Calu3 (cell line): ENCODE data around the gene ACYP1. TPM values are rescaled to one million over a fixed set of nuclear protein-coding genes. Genes with fewer than 3 reads are reported as not detected.

Experiments used
- BruUV-seq: library from RNA; stranded (reverse); fragments of 400-500 nt; replicated peaks from 2 replicates; lab custom pipeline; 2021; lab: Mats Ljungman, UMichigan
- CTCF ChIA-PET: fragments of 300-600 bp; sonication (Branson Sonifier 250); formaldehyde crosslinking; loops from one replicate; lab custom pipeline; 2022; ENCODE audit warnings: antibody characterized with exemption; lab: Charles Lee
- DNase-seq: peaks from one replicate; pipeline ENCODE4 v3.0.0; 2022
- H3K27ac Mint-ChIP-seq: one replicate; pipeline ENCODE4 v1.8.0; 2022; ENCODE audit warnings: mixed read lengths; ENCODE audit not compliant: unreplicated experiment
- H3K27me3 Mint-ChIP-seq: one replicate; pipeline ENCODE4 v1.8.0; 2022; ENCODE audit warnings: mixed read lengths; ENCODE audit not compliant: unreplicated experiment
- H3K36me3 Mint-ChIP-seq: one replicate; pipeline ENCODE4 v1.8.0; 2022; ENCODE audit warnings: mild to moderate bottlenecking, moderate library complexity, mixed read lengths; ENCODE audit not compliant: insufficient read depth, unreplicated experiment
- H3K4me1 Mint-ChIP-seq: one replicate; pipeline ENCODE4 v1.8.0; 2022; ENCODE audit warnings: mild to moderate bottlenecking, low read depth, mixed read lengths; ENCODE audit not compliant: unreplicated experiment
- H3K4me3 Mint-ChIP-seq: one replicate; pipeline ENCODE4 v1.8.0; 2022; ENCODE audit warnings: mild to moderate bottlenecking, low read depth, moderate library complexity, mixed read lengths; ENCODE audit not compliant: unreplicated experiment
- H3K9me3 Mint-ChIP-seq: one replicate; pipeline ENCODE4 v1.8.0; 2022; ENCODE audit warnings: low read depth, mixed read lengths; ENCODE audit not compliant: unreplicated experiment
- intact Hi-C: fragments of 100-400 bp; cut with micrococcal nuclease; formaldehyde crosslinking; loops from one replicate; pipeline ENCODE4 v1.10.0; 2022; ENCODE audit not compliant: unreplicated experiment
- total RNA-seq: library from RNA; stranded (reverse); gene quantifications from 2 replicates; pipeline ENCODE4 v1.2.3, GENCODE V29; 2022
- TF ChIP-seq, protein P1 (sequence below): fragments of 200-600 bp; IDR thresholded peaks from one replicate; pipeline ENCODE4 v1.8.0; 2022; ENCODE audit warnings: antibody characterized with exemption; ENCODE audit not compliant: unreplicated experiment

ACYP1 gene
- total RNA-seq, 1 experiment from 2014 or later: 33.2 TPM

DNA sequence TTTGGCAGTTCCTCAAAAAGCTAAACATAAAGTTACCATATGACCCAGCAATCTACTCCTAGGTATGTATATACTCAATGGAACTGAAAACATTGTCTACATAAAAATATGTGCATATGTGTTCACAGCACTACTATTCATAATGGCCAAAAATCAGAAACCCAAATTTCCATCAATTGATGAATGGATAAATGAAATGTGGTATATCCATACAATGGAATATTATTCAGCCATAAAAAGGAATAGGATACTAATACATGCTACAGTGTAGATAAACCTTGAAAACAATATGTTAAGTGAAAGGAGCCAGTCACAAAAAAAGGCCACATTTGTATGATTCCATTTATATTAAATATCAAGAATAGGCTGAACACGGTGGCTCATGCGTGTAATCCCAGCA is 3.4 kb downstream of the ACYP1 start:
- CTCF ChIA-PET: no interaction called here
- Mint-ChIP-seq H3K9me3 (no peaks in the 10 kb centered on the region), H3K4me3 (no peak overlapping the region), H3K36me3 (peaks cover 29% of the 10 kb centered on the region), H3K27ac (no peak overlapping the region), H3K27me3 (no peaks in the 10 kb centered on the region), H3K4me1 (peaks cover 12% of the 10 kb centered on the region)
- intact Hi-C loops: no loop called here
- no peak for DNase-seq
- TF ChIP-seq, protein P1, sequence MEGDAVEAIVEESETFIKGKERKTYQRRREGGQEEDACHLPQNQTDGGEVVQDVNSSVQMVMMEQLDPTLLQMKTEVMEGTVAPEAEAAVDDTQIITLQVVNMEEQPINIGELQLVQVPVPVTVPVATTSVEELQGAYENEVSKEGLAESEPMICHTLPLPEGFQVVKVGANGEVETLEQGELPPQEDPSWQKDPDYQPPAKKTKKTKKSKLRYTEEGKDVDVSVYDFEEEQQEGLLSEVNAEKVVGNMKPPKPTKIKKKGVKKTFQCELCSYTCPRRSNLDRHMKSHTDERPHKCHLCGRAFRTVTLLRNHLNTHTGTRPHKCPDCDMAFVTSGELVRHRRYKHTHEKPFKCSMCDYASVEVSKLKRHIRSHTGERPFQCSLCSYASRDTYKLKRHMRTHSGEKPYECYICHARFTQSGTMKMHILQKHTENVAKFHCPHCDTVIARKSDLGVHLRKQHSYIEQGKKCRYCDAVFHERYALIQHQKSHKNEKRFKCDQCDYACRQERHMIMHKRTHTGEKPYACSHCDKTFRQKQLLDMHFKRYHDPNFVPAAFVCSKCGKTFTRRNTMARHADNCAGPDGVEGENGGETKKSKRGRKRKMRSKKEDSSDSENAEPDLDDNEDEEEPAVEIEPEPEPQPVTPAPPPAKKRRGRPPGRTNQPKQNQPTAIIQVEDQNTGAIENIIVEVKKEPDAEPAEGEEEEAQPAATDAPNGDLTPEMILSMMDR: no peak
- no TSS peak for BruUV-seq

DNA sequence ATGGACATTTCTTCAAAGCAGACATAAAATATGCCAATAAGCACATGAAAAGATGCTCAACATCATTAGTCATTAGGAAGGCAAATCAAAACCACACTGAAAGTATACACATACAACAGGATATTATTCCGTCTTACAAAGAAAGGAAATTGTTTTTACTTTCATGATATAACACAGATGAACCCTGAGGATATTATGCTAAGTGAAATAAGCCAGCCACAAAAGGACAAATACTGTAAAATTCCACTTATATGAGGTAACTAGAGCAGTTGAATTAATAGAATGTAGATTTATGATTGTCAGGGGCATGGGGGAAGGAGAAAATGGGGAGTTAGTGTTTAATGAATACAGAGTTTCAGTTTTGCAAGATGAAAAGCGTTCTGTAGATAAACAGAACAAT is 4.2 kb downstream of the ACYP1 start:
- Mint-ChIP-seq H3K27me3 (no peaks in the 10 kb centered on the region), H3K36me3 (peaks cover 29% of the 10 kb centered on the region), H3K27ac (no peak overlapping the region), H3K4me1 (peaks cover 12% of the 10 kb centered on the region), H3K4me3 (no peak overlapping the region), H3K9me3 (no peaks in the 10 kb centered on the region)
- intact Hi-C loops: no loop called here
- no peak for DNase-seq
- TF ChIP-seq, protein P1: no peak
- CTCF ChIA-PET: no interaction called here
- no TSS peak for BruUV-seq

DNA sequence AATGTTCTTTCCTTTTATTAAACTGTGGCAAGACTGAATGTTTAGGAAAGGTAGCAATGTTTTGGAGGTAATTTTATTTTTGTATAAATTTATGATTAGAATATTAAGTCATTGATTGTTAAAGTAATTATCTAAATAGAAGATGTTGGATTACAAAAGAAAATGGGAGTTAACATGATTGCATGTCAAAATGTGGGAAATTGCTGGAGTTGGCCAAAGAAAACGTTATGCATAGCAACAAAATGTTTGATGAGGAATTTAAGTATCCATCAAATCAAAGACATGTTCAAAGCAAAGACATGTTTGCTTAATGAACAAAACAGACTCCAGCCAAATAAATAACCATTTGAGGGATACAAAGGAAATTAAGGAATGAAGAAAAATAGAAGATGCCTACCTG is 9.4 kb downstream of the ACYP1 start:
- Mint-ChIP-seq H3K27me3 (no peaks in the 10 kb centered on the region), H3K9me3 (no peaks in the 10 kb centered on the region), H3K27ac (no peak overlapping the region), H3K4me1 (peaks cover 10% of the 10 kb centered on the region), H3K4me3 (no peak overlapping the region), H3K36me3 (peaks cover 39% of the 10 kb centered on the region)
- no peak for DNase-seq
- TF ChIP-seq, protein P1: no peak
- CTCF ChIA-PET: no interaction called here
- intact Hi-C loops: no loop called here
- no TSS peak for BruUV-seq

DNA sequence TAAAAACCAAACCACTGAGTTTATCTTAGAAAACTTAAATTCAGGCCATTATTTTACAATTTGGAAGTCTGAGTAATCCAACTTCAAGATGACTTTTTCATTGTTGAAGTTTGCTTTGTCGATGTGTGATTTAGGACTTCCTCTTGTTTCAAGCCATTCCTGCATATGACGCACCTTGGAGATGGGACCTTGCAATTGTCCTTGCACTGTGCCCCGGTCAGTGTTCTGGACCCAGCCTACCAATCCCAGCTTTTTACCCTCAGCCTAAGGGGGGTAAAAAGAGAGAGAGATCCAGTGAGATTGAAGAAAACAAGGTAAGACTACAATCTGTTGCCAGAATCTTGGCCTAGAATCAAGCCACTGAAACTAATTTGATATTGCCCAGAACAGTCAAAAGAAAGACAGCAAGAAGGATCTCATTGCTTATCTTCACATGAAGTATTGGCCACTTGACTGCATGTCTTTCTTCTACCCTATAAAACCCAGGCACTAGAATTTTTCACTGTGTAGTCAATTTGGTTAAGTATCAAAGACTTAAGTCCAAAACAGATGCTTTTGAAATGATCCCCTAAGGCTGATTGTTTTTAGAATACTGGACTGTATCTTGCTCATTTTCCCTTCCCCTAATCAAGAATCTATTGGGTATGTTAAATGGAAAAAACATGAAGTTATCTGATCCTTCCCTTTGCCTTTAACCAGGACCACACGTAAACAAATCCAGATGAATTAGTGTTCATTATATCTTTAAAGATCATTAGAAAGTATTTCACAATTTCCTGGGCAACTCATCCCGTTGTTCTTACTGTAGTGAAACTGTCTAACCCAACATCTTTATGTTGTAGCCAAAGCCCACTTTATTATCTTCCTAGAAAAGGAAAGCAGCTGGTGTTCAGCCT is 10.2 kb downstream of the ACYP1 start:
- Mint-ChIP-seq H3K27me3 (no peaks in the 10 kb centered on the region), H3K36me3 (peaks cover 32% of the 10 kb centered on the region), H3K4me3 (no peak overlapping the region), H3K27ac (no peak overlapping the region), H3K9me3 (no peaks in the 10 kb centered on the region), H3K4me1 (peaks cover 10% of the 10 kb centered on the region)
- no TSS peak for BruUV-seq
- intact Hi-C loops: no loop called here
- CTCF ChIA-PET: no interaction called here
- TF ChIP-seq, protein P1: no peak
- no peak for DNase-seq
